OCI-LY7 (cell line): ENCODE data around the gene ZFP36L1. TPM values are rescaled to one million over a fixed set of nuclear protein-coding genes. Genes with fewer than 3 reads are reported as not detected.

Experiments used
- BruUV-seq: library from RNA; stranded (reverse); fragments of 400-500 nt; replicated peaks from 2 replicates; lab custom pipeline; 2021; lab: Mats Ljungman, UMichigan
- CTCF ChIA-PET: fragments of 300-600 bp; sonication (Branson Sonifier 250); formaldehyde crosslinking; loops from one replicate; lab custom pipeline; 2022; ENCODE audit warnings: antibody characterized with exemption; ENCODE audit not compliant: unreplicated experiment; lab: Charles Lee
- POLR2A ChIA-PET: fragments of 300-600 bp; sonication (Branson Sonifier 250); formaldehyde crosslinking; loops from one replicate; lab custom pipeline; 2022; ENCODE audit warnings: antibody characterized with exemption; lab: Charles Lee
- DNase-seq: peaks from one replicate; pipeline ENCODE4 v3.0.0-alpha.2; 2015; ENCODE audit warnings: low spot score
- H2AFZ ChIP-seq: fragments of 200-600 bp; sonication (generic), shearing (Covaris generic); 2 replicates; pipeline ENCODE4 v1.6.1; 2014; ENCODE audit warnings: mild to moderate bottlenecking, antibody characterized with exemption, low read length, moderate library complexity
- H3K27ac ChIP-seq: fragments of 200-600 bp; sonication (generic); 2 replicates; pipeline ENCODE4 v1.5.1; 2014; ENCODE audit warnings: mixed run types, low read depth, mild to moderate bottlenecking, moderate library complexity, low read length, inconsistent platforms; ENCODE audit not compliant: poor library complexity, severe bottlenecking
- H3K36me3 ChIP-seq: fragments of 200-600 bp; sonication (generic); 2 replicates; pipeline ENCODE4 v1.6.1; 2014; ENCODE audit warnings: mild to moderate bottlenecking, antibody characterized with exemption, low read length, moderate library complexity, mixed read lengths; ENCODE audit not compliant: insufficient read depth
- H3K4me1 ChIP-seq: fragments of 200-600 bp; sonication (generic); 2 replicates; pipeline ENCODE4 v1.5.1; 2014; ENCODE audit warnings: mild to moderate bottlenecking, low read length; ENCODE audit not compliant: insufficient read depth, poor library complexity, severe bottlenecking
- H3K4me2 ChIP-seq: fragments of 200-600 bp; sonication (generic); 2 replicates; pipeline ENCODE4 v1.6.1; 2014; ENCODE audit warnings: mild to moderate bottlenecking, low read length
- H3K4me3 ChIP-seq: fragments of 200-600 bp; sonication (generic); 2 replicates; pipeline ENCODE4 v1.5.1; 2014; ENCODE audit warnings: mild to moderate bottlenecking, low read depth, low read length; ENCODE audit not compliant: poor library complexity, severe bottlenecking
- H3K79me2 ChIP-seq: fragments of 200-600 bp; sonication (generic); 2 replicates; pipeline ENCODE4 v1.6.1; 2016; ENCODE audit warnings: low read depth, mild to moderate bottlenecking, low read length, moderate library complexity, mixed read lengths; ENCODE audit not compliant: insufficient read depth
- H3K9me2 ChIP-seq: fragments of 200-600 bp; sonication (generic); 2 replicates; pipeline ENCODE4 v1.6.1; 2016; ENCODE audit warnings: mild to moderate bottlenecking, low read length, mixed read lengths; ENCODE audit not compliant: insufficient read depth
- H3K9me3 ChIP-seq: fragments of 200-600 bp; sonication (generic); 2 replicates; pipeline ENCODE4 v1.6.1; 2014; ENCODE audit warnings: mild to moderate bottlenecking, mixed run types, low read length, mixed read lengths
- H4K20me1 ChIP-seq: fragments of 200-600 bp; sonication (generic); 2 replicates; pipeline ENCODE4 v1.6.1; 2014; ENCODE audit warnings: mild to moderate bottlenecking, antibody characterized with exemption, low read length, moderate library complexity, mixed read lengths; ENCODE audit not compliant: insufficient read depth
- EZH2phosphoT487 ChIP-seq: fragments of 200-600 bp; sonication (generic); IDR thresholded peaks from 2 replicates; pipeline ENCODE4 v1.6.1; 2018; ENCODE audit warnings: low read depth, borderline replicate concordance, mild to moderate bottlenecking, mixed run types, antibody characterized with exemption, low read length, moderate library complexity, mixed read lengths
- intact Hi-C: fragments of 100-400 bp; cut with micrococcal nuclease; formaldehyde crosslinking; loops from one replicate; pipeline ENCODE4 v1.10.0; 2022; ENCODE audit not compliant: unreplicated experiment
- total RNA-seq, 2 experiments: library from RNA; depleted of rRNA in 1 of 2; stranded (reverse); fragments of >200 nt in 1 of 2; shearing (Covaris generic) in 1 of 2; gene quantifications; 2 replicates each; pipeline ENCODE4 v1.2.3, GENCODE V29; 2014 to 2022
- TF ChIP-seq, protein P1 (sequence below): fragments of 200-600 bp; sonication (generic); conservative IDR thresholded peaks from 2 replicates; pipeline ENCODE4 v1.5.1; 2014; ENCODE audit warnings: mild to moderate bottlenecking, antibody characterized with exemption, low read length, moderate library complexity, mixed read lengths

Gene ZFP36L1
- total RNA-seq, 2 experiments from 2014 or later, result 24.2 to 57.0 TPM

GRCh38 chr14:68794851-68795596 is 2.2 kb upstream of the ZFP36L1 start:
- CTCF ChIA-PET, result interaction anchor here (0.9 kb wide), 1 partner anchor 546 kb away, joined by 4 read pairs; no protein-coding TSS in a partner anchor
- BruUV-seq, result no TSS peak
- Histone ChIP-seq H3K36me3 (peaks cover 29% of the 10 kb centered on the region), H3K27ac (peak overlapping the region; percentile 92), H3K9me3 (peaks cover 9% of the 10 kb centered on the region; the same call in 1 of the 2 replicates), H4K20me1 (peaks cover 21% of the 10 kb centered on the region), H3K9me2 (no peaks in the 10 kb centered on the region), H3K4me1 (peaks cover 34% of the 10 kb centered on the region), H3K4me2 (peak overlapping the region; percentile 73), H2AFZ (peak overlapping the region; percentile 40; the same call in 1 of the 2 replicates), H3K79me2 (peaks cover 45% of the 10 kb centered on the region), H3K4me3 (peak overlapping the region; percentile 87)
- no peak for TF ChIP-seq EZH2phosphoT487
- TF ChIP-seq, protein P1, sequence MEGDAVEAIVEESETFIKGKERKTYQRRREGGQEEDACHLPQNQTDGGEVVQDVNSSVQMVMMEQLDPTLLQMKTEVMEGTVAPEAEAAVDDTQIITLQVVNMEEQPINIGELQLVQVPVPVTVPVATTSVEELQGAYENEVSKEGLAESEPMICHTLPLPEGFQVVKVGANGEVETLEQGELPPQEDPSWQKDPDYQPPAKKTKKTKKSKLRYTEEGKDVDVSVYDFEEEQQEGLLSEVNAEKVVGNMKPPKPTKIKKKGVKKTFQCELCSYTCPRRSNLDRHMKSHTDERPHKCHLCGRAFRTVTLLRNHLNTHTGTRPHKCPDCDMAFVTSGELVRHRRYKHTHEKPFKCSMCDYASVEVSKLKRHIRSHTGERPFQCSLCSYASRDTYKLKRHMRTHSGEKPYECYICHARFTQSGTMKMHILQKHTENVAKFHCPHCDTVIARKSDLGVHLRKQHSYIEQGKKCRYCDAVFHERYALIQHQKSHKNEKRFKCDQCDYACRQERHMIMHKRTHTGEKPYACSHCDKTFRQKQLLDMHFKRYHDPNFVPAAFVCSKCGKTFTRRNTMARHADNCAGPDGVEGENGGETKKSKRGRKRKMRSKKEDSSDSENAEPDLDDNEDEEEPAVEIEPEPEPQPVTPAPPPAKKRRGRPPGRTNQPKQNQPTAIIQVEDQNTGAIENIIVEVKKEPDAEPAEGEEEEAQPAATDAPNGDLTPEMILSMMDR, result no peak
- peak; percentile 59 for DNase-seq
- intact Hi-C loops, result loop anchor here (5.0 kb wide), 2 partner anchors 283 to 817 kb away; partner anchors contain the start of gene SUSD6
- POLR2A ChIA-PET, result interaction anchor here (0.6 to 3.4 kb wide), 8 partner anchors 11 to 545 kb away, joined by 3 to 51 read pairs (median 4); no protein-coding TSS in a partner anchor

- intact Hi-C loops, result loop anchor here (5.0 kb wide), 2 partner anchors 282 to 818 kb away; partner anchors contain the start of gene SUSD6
- Histone ChIP-seq H3K4me3 (peak overlapping the region; percentile 87), H3K4me2 (peak overlapping the region; percentile 73), H3K27ac (peak overlapping the region; percentile 92), H3K4me1 (peaks cover 41% of the 10 kb centered on the region), H3K9me3 (peaks cover 7% of the 10 kb centered on the region; the same call in 1 of the 2 replicates), H3K79me2 (peaks cover 52% of the 10 kb centered on the region), H2AFZ (peak overlapping the region; percentile 6; the same call in 1 of the 2 replicates), H4K20me1 (peaks cover 21% of the 10 kb centered on the region), H3K36me3 (peaks cover 35% of the 10 kb centered on the region), H3K9me2 (no peaks in the 10 kb centered on the region)
- no TSS peak for BruUV-seq
- TF ChIP-seq, protein P1, result no peak
- no peak for TF ChIP-seq EZH2phosphoT487
- DNase-seq, result peak; percentile 76
- POLR2A ChIA-PET, result interaction anchor here (1.3 to 3.4 kb wide), 5 partner anchors 21 to 545 kb away, joined by 3 to 51 read pairs (median 4); no protein-coding TSS in a partner anchor
- CTCF ChIA-PET, result no interaction called here
Measured at GRCh38 chr14:68794130-68794850, 1.4 kb upstream of the ZFP36L1 start.
